ENCODE measurements around the gene BMP5.

Gene BMP5

DNA sequence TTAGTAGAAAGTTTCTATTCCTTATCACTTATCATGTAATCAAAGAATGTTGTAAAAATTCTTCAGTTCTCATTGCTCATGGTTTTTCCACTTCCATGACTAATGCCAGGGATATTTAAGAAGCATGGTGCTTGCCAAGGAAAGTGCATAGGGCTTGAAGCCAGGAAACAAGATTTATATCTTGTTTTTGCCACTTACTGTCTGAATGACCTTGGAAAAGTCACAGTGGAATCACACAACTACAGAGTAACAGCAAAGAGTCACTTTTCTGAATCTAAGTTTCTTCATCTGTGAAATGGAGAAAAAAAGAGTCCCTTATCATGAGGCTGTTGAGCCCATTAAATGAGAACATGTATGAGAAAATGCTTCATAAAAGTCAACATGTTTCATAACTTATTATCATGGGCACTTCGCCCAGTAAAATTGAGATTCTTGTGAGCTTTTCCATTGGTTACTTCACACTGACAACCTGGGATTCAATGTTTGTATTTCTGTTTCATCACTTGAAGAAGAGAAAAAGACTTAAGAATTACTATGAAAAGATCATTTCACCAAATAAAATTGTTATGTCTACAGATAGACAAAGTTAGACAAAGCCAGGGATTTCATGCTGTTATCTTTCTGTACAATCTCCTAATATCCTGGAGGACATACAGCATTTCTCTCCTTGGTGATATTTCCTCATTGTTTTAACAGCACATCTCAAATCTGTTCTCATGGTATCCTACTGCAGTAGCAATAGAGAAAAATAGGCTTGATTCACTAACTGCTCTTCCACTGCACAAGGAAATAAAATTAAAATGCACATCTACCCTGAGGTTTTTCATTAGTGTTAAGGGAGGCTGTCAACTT, 7.6 kb upstream of the BMP5 start:
- in situ Hi-C loops (cut with HindIII; ENCODE audit: low pct_ligation_motif_present, low pct_unique_long_range_greater_than_20kb, low sequenced_read_pairs), result no loop called here
- DNase-seq, result peak; percentile 85

- no peak for DNase-seq
- in situ Hi-C loops (cut with HindIII; ENCODE audit: low pct_ligation_motif_present, low pct_unique_long_range_greater_than_20kb, low sequenced_read_pairs), result no loop called here
Measured at GRCh38 chr6:55877283-55877682, 1.9 kb upstream of the BMP5 start.

GRCh38 chr6:55874316-55874715, 1.1 kb downstream of the BMP5 start:
- in situ Hi-C loops (cut with HindIII; ENCODE audit: low pct_ligation_motif_present, low pct_unique_long_range_greater_than_20kb, low sequenced_read_pairs), result no loop called here
- DNase-seq, result no peak

DNA sequence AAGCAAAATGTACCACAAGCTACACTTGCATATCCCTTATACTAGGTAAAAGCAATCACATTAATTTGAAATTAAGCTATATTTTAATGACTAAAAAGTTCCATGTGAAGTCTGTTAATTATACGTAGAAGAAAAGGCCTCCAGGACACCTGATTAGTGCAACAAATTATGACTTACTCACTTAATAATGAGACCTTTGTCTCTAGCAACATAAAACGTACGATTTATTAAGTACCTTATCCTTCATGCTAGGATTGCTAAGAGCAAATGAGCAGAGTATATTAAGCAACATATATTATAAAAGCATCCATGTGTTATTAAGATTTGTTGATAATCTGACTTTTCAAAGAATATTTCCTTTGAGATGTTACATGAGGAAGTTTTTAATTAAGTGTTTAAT, 2.5 kb downstream of the BMP5 start:
- in situ Hi-C loops (cut with HindIII; ENCODE audit: low pct_ligation_motif_present, low pct_unique_long_range_greater_than_20kb, low sequenced_read_pairs), result no loop called here
- no peak for DNase-seq

- in situ Hi-C loops (cut with HindIII; ENCODE audit: low pct_ligation_motif_present, low pct_unique_long_range_greater_than_20kb, low sequenced_read_pairs), result no loop called here
- DNase-seq, result no peak
Measured at GRCh38 chr6:55870181-55870813, 5.1 kb downstream of the BMP5 start.

DNA sequence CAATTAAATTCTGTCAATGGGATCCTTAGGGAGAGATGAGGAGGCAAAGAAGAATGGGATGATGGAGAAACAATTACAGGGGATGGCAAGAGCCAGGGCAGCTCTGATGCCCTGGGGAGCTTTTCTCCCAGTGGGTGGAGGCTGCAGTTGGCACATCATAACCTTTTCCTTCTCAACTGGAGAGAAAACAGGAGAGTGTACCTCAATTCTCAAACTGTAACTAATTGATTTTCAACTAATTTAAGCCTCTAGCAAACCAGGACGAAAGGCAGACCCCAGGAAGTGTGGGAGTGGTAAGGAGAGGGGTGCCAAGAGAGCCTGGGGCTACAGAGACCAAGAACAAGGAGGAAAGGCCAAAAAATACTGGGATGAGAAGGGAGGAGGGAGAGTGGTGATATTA, 5.7 kb downstream of the BMP5 start:
- DNase-seq, result no peak
- in situ Hi-C loops (cut with HindIII; ENCODE audit: low pct_ligation_motif_present, low pct_unique_long_range_greater_than_20kb, low sequenced_read_pairs), result no loop called here

DNA sequence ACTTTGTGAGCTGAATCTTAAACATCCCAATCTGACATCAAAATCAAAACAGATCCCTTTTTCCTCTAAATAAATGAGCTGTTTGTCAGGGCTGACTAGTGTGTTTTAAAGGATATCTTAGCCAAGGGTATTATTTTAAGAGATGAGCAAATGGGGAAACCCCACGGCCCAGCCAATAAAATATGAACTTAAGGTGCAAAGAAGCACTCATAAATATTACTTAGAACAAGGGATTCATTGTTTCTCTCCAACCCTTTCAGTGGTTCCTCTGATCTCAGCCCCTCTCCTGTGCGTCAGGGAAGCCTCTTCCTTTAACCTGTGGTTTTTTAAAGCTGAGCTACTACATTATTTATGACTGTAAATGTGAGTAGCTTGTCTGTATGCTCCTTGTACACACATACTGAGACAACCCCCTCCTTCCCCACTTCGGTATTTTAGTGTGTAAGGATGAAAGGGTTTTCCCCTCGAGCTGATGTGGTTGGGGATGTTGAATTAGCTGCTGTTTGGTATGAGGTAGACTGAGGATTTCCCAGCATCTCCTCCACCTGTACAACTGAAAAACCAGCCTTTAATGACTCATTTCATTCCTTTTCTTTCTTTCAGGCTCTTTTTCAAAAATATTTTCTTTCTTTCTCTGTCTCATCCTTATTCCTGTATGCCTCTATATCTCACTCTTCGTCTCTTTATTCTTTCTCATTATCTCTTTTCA, 6.5 kb downstream of the BMP5 start:
- in situ Hi-C loops (cut with HindIII; ENCODE audit: low pct_ligation_motif_present, low pct_unique_long_range_greater_than_20kb, low sequenced_read_pairs), result no loop called here
- no peak for DNase-seq

DNA sequence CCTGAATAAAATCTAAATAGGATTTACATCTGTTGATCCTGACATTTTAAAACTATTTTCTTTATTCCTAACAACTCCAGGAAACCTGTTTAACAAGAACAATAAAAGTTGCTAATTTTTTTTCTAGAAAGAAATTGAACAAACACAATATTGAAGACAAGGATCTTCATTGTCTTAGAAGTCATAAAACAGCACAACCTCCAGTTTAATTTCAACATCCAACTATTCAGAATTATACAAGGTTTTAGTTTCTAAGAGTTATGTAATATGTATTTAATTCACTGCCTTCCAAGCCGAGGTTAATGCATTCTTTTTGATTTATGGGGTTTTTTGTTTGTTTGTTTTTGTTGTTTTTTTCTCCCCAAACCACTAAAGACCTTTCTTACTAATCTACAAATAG, 7.2 kb downstream of the BMP5 start:
- in situ Hi-C loops (cut with HindIII; ENCODE audit: low pct_ligation_motif_present, low pct_unique_long_range_greater_than_20kb, low sequenced_read_pairs), result no loop called here
- DNase-seq, result no peak

- no peak for DNase-seq
- in situ Hi-C loops (cut with HindIII; ENCODE audit: low pct_ligation_motif_present, low pct_unique_long_range_greater_than_20kb, low sequenced_read_pairs), result no loop called here
Measured at GRCh38 chr6:55866128-55866527, 9.3 kb downstream of the BMP5 start.

DNA sequence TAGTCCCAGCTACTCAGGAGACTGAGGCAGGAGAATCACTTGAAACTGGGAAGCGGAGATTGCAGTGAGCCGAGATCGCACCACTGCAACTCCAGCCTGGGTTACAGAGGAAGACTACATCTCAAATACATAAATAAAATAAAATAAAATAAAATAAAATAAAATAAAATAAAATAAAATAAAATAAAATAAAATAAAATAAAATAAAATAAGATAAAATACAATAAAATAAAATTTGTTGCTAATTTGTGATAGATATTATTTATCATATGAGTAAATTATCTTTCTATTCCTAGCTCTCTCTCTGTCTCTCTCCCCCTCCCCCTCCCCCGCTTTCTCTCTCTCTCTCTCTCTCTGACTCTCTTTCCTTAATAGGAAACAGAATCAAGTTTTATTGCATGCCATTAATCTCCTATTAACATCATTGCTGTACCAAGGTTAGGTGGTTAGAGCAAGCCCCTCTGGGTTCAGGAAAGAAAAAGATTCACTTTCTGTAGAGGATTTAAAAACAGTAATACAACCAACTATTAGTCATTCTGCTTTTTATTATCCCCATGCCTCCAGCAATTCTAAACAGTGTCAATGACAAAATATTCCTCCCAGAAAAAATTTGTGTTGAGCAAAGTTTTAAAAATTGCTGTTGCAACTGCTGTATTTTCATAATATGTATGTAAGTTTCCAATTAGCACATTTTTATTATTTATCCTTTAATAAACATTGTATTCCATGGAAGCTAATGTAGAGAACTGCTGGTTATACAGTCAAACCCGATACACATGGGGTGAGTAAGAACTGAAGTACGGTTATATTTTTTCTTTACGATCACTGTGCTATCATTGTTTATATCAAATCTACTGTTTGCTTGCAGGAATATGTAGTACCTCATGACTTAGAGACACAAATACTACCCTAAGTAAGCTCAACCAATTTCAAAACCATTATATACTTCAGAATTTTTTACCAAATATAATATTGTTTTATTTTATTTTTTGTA, 22.1 kb downstream of the BMP5 start:
- in situ Hi-C loops (cut with HindIII; ENCODE audit: low pct_ligation_motif_present, low pct_unique_long_range_greater_than_20kb, low sequenced_read_pairs), result no loop called here
- DNase-seq, result no peak

DNA sequence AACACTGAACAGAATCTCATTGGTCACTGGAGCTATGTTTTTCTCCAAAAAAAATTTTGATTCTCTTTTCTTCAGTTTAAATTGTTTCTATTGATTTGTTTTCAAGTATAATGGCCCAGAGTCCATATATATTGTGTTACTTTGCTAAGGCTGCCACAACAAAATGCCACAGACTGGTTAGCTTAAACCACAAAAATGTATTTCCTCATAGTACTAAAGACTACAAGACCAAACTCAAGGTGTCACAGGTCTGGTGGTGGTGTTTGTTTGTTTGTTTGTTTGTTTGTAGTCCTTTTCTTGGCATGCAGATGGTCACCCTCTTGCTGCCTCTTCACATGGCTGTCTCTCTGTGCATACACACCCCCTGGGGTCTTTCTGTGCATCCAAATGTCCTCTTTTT, 34.0 kb downstream of the BMP5 start:
- in situ Hi-C loops (cut with HindIII; ENCODE audit: low pct_ligation_motif_present, low pct_unique_long_range_greater_than_20kb, low sequenced_read_pairs), result no loop called here

DNA sequence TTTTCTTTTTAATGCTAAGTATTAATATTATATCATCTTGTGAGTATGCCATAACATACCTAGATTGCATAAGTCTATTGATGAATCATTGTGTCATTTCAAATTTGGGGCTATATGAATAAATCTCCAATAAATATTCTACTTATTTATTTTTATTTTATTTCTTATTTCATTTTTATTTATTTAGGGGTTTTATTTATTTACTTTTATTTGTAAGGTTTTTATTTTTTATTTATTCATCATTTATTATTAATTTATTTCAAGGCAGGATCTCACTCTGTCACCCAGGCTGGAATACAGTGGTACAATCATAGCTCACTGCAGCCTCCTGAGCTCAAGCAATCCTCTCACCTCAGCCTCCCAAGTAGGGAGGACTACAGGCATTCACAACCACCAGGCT, 36.3 kb downstream of the BMP5 start:
- no peak for DNase-seq
- in situ Hi-C loops (cut with HindIII; ENCODE audit: low pct_ligation_motif_present, low pct_unique_long_range_greater_than_20kb, low sequenced_read_pairs), result no loop called here

More for the DNA sequence above, 34.0 kb downstream of the BMP5 start:
- DNase-seq, result no peak

- DNase-seq, result no peak
- in situ Hi-C loops (cut with HindIII; ENCODE audit: low pct_ligation_motif_present, low pct_unique_long_range_greater_than_20kb, low sequenced_read_pairs), result no loop called here
Measured at GRCh38 chr6:55836945-55837344, 38.4 kb downstream of the BMP5 start.

GRCh38 chr6:55836481-55836880, 38.9 kb downstream of the BMP5 start:
- in situ Hi-C loops (cut with HindIII; ENCODE audit: low pct_ligation_motif_present, low pct_unique_long_range_greater_than_20kb, low sequenced_read_pairs), result no loop called here

DNA sequence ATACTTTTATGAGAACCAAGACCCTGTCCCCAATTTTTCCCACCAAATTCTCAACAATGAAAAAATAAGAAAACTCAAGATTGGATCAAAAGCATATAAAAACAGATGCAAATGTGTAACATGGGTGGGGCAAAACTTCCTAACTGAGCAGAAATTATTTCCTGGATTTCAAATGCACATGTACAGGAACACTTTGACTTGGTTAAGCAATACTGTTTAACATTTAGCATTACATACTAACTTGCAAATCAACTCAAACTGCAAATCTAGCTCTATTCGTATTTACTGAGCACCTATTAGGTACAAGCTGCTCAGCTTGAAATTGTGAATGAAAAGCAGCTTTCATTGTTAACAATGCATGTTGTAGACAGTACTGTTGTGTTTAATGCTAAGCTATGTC, 40.2 kb downstream of the BMP5 start:
- in situ Hi-C loops (cut with HindIII; ENCODE audit: low pct_ligation_motif_present, low pct_unique_long_range_greater_than_20kb, low sequenced_read_pairs), result no loop called here

More at GRCh38 chr6:55836481-55836880, 38.9 kb downstream of the BMP5 start:
- no peak for DNase-seq

GRCh38 chr6:55833284-55833683, 42.1 kb downstream of the BMP5 start:
- in situ Hi-C loops (cut with HindIII; ENCODE audit: low pct_ligation_motif_present, low pct_unique_long_range_greater_than_20kb, low sequenced_read_pairs), result no loop called here

More for the DNA sequence above, 40.2 kb downstream of the BMP5 start:
- no peak for DNase-seq

GRCh38 chr6:55827818-55828522, 47.4 kb downstream of the BMP5 start:
- in situ Hi-C loops (cut with HindIII; ENCODE audit: low pct_ligation_motif_present, low pct_unique_long_range_greater_than_20kb, low sequenced_read_pairs), result no loop called here
- DNase-seq, result no peak

More at GRCh38 chr6:55833284-55833683, 42.1 kb downstream of the BMP5 start:
- no peak for DNase-seq

DNA sequence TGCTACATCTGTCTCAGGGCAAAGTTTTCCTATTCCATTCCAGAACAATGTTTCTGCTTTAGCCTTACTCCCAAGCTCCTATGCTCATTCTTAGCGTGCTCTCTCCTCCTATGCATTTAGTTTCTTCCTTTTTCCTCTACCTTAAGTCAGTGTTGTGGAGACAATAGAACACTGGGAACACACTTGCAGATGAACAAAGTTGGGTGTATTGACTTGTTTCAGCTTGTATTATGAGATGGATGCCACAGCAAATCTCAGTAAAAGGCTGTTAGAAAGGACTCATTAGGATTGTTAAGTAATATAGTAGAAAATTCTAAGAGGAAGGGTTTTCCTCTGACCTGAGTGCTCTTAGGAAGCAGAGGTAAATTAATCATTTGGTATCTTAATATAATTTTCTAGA, 48.4 kb downstream of the BMP5 start:
- DNase-seq, result no peak
- in situ Hi-C loops (cut with HindIII; ENCODE audit: low pct_ligation_motif_present, low pct_unique_long_range_greater_than_20kb, low sequenced_read_pairs), result no loop called here
